ENCODE results near the gene ELN. TPM values are rescaled to one million over a fixed set of nuclear protein-coding genes. Genes with fewer than 3 reads are reported as not detected.
A peak's percentile ranks its signal among the peaks of the same experiment; 100 is the strongest.

Gene ELN
- total RNA-seq, 2 donors from 2014 or later = 6.9 to 12.6 TPM

DNA sequence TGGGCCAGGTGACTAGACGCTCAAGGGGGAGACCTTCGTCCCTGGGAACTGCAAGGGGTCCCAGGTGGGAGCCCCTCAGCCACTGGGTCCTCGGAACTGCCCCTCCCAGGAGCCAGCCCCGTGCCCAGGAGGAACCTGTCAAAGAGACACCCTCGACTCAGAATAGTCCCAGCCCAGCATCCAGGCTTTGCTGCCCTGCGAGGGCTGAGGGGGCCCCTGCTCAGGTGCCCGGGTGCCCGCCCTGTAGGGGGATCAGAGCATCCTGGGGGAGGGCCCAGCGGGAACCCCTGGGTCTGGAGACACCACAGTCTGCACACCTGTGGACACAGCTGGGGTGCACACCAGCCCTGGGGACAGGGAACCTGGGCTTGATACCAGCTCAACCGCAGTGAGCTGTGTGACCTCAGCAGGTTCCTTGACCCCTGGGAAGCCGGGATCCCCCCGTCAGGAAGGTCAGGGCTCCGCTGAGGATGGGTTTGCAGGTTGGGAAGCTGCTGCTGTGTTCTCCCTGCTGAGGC is 407 bp downstream of the ELN start:
- Histone ChIP-seq H3K36me3 (no peaks in the 10 kb centered on the region), H3K9me3 (no peaks in the 10 kb centered on the region), H3K4me3 (peak overlapping the region; percentile 30), H3K4me1 (no peaks in the 10 kb centered on the region), H3K9ac (ENCODE audit: low read depth in 2 of 2, low read length in 2 of 2) (peak overlapping the region; percentile 19 to 40), H3K27me3 (no peaks in the 10 kb centered on the region), H3K27ac (peak overlapping the region; percentile 8)
- DNase-seq = no peak
- TF ChIP-seq CTCF (IDR thresholded peaks at IDR 0.05) = no peak
- intact Hi-C loops (cut with DNase I) = loop anchor here (5.0 to 10.0 kb wide), 2 partner anchors 134 to 161 kb away; no protein-coding TSS in a partner anchor

- Histone ChIP-seq H3K4me1 (no peaks in the 10 kb centered on the region), H3K4me3 (peak overlapping the region; percentile 30), H3K27me3 (no peaks in the 10 kb centered on the region), H3K9me3 (no peaks in the 10 kb centered on the region), H3K36me3 (no peaks in the 10 kb centered on the region), H3K27ac (no peak overlapping the region), H3K9ac (ENCODE audit: low read depth in 2 of 2, low read length in 2 of 2) (peak overlapping the region; percentile 46 to 47)
- no peak for TF ChIP-seq CTCF (IDR thresholded peaks at IDR 0.05)
- no peak for DNase-seq
- intact Hi-C loops (cut with DNase I) = loop anchor here (5.0 to 10.0 kb wide), 2 partner anchors 134 to 162 kb away; no protein-coding TSS in a partner anchor
These were observed 1.3 kb downstream of the ELN start for GRCh38 chr7:74029089-74029785.

GRCh38 chr7:74029991-74030415 is 2.0 kb downstream of the ELN start:
- no peak for DNase-seq

GRCh38 chr7:74030861-74031260 is 2.9 kb downstream of the ELN start:
- intact Hi-C loops (cut with DNase I) = no loop called here
- Histone ChIP-seq H3K27me3 (no peaks in the 10 kb centered on the region), H3K9ac (ENCODE audit: low read depth in 2 of 2, low read length in 2 of 2) (peak overlapping the region in 1 of 2 donors; percentile 49), H3K4me1 (no peaks in the 10 kb centered on the region), H3K4me3 (no peak overlapping the region), H3K9me3 (no peaks in the 10 kb centered on the region), H3K36me3 (no peaks in the 10 kb centered on the region), H3K27ac (no peak overlapping the region)
- TF ChIP-seq CTCF (IDR thresholded peaks at IDR 0.05) = no peak
- DNase-seq = no peak

More at GRCh38 chr7:74029991-74030415, 2.0 kb downstream of the ELN start:
- intact Hi-C loops (cut with DNase I) = loop anchor here (5.0 to 10.0 kb wide), 2 partner anchors 135 to 163 kb away; no protein-coding TSS in a partner anchor
- no peak overlapping the region for H3K9ac ChIP-seq (ENCODE audit: low read depth in 2 of 2, low read length in 2 of 2)
- H3K36me3 ChIP-seq = no peaks in the 10 kb centered on the region
- no peaks in the 10 kb centered on the region for H3K9me3 ChIP-seq
- H3K27me3 ChIP-seq = no peaks in the 10 kb centered on the region
- TF ChIP-seq CTCF (IDR thresholded peaks at IDR 0.05) = no peak
- H3K27ac ChIP-seq = no peak overlapping the region
- no peak overlapping the region for H3K4me3 ChIP-seq
- no peaks in the 10 kb centered on the region for H3K4me1 ChIP-seq

DNA sequence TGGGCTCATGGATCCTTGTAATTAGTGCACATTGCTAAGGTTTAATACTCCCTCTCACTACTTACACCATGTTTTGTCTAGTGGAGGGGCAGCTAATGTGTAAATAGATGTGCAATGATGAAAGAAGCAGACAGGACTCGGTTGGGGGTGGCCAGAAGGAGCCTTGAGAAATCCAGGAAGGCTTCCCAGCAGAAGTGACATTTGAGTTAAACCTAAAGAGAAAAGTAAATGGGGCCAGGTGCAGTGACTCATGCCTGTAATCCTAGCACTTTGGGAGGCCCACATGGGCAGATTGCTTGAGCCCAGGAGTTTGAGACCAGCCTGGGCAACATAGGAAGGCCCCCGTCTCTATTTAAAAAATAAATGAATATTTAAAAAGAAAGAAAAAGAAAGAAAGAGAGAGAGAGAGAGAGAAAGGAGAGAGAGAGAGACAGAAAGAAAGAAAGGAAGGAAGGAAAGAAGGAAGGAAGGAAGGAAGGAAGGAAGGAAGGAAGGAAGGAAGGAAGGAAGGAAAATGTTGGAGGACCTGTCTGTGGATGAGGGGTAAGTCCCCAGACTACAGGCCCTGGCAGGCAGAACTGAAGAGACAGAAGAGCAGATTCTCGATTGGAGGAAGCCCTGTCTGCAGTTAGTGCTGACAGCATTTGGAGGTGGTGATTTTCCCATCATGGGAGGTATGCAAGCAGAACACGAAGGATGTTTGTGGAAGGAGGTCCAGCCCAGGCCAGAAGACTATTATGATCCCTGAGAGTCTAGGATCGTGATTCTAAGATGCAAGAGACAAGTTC is 3.6 kb downstream of the ELN start:
- no peaks in the 10 kb centered on the region for H3K36me3 ChIP-seq
- no peak for TF ChIP-seq CTCF (IDR thresholded peaks at IDR 0.05)
- H3K4me1 ChIP-seq = no peaks in the 10 kb centered on the region
- no peaks in the 10 kb centered on the region for H3K27me3 ChIP-seq
- H3K4me3 ChIP-seq = no peak overlapping the region
- no peak overlapping the region for H3K27ac ChIP-seq
- peak overlapping the region in 1 of 2 donors; percentile 44 for H3K9ac ChIP-seq (ENCODE audit: low read depth in 2 of 2, low read length in 2 of 2)
- no peak for DNase-seq
- no peaks in the 10 kb centered on the region for H3K9me3 ChIP-seq
- intact Hi-C loops (cut with DNase I) = no loop called here

Data from colonic mucosa (tissue), 4 donors.